ENCODE results near the gene TARS2. TPM values are rescaled to one million over a fixed set of nuclear protein-coding genes. Genes with fewer than 3 reads are reported as not detected.

Gene TARS2
- total RNA-seq, 1 donor from 2014 or later: 22.7 TPM

DNA sequence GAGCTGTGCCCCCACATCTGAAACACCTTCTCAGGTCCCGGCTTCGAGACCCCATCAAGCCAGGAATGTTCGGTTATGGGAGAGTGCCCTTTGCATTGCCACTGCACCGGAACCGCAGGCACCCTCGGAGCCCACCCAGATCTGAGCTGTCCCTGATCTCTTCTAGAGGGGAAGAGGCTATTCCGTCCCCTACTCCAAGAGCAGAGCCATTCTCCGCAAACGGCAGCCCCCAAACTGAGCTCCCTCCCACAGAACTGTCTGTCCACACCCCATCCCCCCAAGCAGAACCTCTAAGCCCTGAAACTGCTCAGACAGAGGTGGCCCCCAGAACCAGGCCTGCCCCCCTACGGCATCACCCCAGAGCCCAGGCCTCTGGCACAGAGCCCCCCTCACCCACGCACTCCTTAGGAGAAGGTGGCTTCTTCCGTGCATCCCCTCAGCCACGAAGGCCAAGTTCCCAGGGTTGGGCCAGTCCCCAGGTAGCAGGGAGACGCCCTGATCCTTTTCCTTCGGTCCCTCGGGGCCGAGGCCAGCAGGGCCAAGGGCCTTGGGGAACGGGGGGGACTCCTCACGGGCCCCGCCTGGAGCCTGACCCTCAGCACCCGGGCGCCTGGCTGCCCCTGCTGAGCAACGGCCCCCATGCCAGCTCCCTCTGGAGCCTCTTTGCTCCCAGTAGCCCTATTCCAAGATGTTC lies 66.3 kb downstream of the TARS2 start:
- DNase-seq (ENCODE audit: low spot score): no peak
- no peak for ATAC-seq

GRCh38 chr1:150554086-150554452 lies 66.8 kb downstream of the TARS2 start:
- DNase-seq (ENCODE audit: low spot score): no peak
- no peak for ATAC-seq

DNA sequence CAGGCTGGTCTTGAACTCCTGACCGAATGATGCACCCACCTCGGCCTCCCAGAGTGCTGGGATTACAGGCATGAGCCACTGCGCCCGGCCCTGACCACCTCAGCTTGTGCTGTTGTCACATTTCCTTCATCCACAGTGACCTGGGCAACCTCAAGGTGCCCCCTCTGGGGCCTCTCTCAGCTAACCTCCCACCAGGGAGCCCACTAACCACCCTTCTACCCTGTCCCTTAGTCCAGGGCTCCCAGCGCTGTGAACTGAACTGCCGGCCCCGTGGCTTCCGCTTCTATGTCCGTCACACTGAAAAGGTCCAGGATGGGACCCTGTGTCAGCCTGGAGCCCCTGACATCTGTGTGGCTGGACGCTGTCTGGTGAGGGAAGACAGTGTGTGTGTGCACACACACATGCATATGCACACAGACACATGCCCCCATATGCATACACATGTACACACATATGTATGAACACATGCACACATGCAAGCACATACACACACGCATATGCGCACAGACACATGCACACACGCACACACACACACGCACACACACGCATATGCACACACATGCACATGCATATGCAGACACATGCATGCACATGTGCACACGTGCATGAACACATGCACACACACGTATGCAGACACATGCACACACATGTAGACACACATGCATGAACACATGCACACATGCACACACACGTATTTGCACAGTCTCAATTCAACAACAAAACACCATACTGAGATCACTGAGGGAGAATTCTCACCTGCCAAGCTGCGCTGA lies 68.2 kb downstream of the TARS2 start:
- no peak for ATAC-seq
- no peak for DNase-seq (ENCODE audit: low spot score)

GRCh38 chr1:150555971-150556865 lies 69.0 kb downstream of the TARS2 start:
- DNase-seq (ENCODE audit: low spot score) (no peak), ATAC-seq (no peak)

GRCh38 chr1:150557065-150557600 lies 69.9 kb downstream of the TARS2 start:
- ATAC-seq (no peak), DNase-seq (ENCODE audit: low spot score) (no peak)

Other genes starting within 250 kb of the TARS2 start
- 5.6 TPM for gene CA14, start 229.6 kb upstream of the TARS2 start, total RNA-seq
- gene APH1A, start 218.4 kb upstream of the TARS2 start, total RNA-seq: 88.5 TPM
- gene C1orf54, start 214.6 kb upstream of the TARS2 start, total RNA-seq: 3.0 TPM
- gene CIART, start 204.9 kb upstream of the TARS2 start, total RNA-seq: 5.3 TPM
- gene MRPS21, start 193.6 kb upstream of the TARS2 start, total RNA-seq: 27.0 TPM
- gene PRPF3, start 165.9 kb upstream of the TARS2 start, total RNA-seq: 21.3 TPM
- gene RPRD2, start 123.3 kb upstream of the TARS2 start, total RNA-seq: 12.8 TPM
- gene ECM1, start 20.7 kb downstream of the TARS2 start, total RNA-seq: 15.3 TPM
- 0.35 TPM for gene FALEC, start 28.3 kb downstream of the TARS2 start, total RNA-seq
- gene ADAMTSL4, start 62.0 kb downstream of the TARS2 start, total RNA-seq: 38.5 TPM
- 103 TPM for gene MCL1, start 92.2 kb downstream of the TARS2 start, total RNA-seq
- gene ENSA, start 142.2 kb downstream of the TARS2 start, total RNA-seq: 63.4 TPM
- 10.2 TPM for gene GOLPH3L, start 209.7 kb downstream of the TARS2 start, total RNA-seq
- 0.13 TPM for gene HORMAD1, start 233.5 kb downstream of the TARS2 start, total RNA-seq